SK-N-SH treated with all-trans-retinoic acid at 6 μM for 48 hours (cell line): ENCODE measurements around the gene KIF13A.
"Not testable (repeated sequence)": the region's sequence is repeated elsewhere in the genome, so short reads cannot be mapped to it uniquely, and the experiment has no call there.

Experiments used
- ATAC-seq: fragments of 200-7000 bp; cut with Tn5 transposase; 3 replicates; pipeline ENCODE4 v1.9.1; 2020; ENCODE audit warnings: mild to moderate bottlenecking, moderate library complexity
- ARNTL ChIP-seq: fragments of 450-650 bp; formaldehyde crosslinking; IDR thresholded peaks from 2 replicates; pipeline ENCODE4 v1.5.0; 2020; ENCODE audit warnings: low read depth, mild to moderate bottlenecking, moderate library complexity, borderline replicate concordance
- BACH2 ChIP-seq: fragments of 250-450 bp; sonication (Bioruptor Pico); IDR thresholded peaks from 2 replicates; pipeline ENCODE4 v1.9.0; 2021; ENCODE audit warnings: mild to moderate bottlenecking, borderline replicate concordance
- CREB5 ChIP-seq: fragments of 250-450 bp; sonication (Bioruptor Pico); IDR thresholded peaks from 2 replicates; pipeline ENCODE4 v1.5.1; 2020; ENCODE audit warnings: low read depth, mild to moderate bottlenecking, moderate library complexity
- CSRNP3 ChIP-seq: fragments of 250-450 bp; sonication (Bioruptor Pico); IDR thresholded peaks from 2 replicates; pipeline ENCODE4 v1.5.1; 2021; ENCODE audit warnings: mild to moderate bottlenecking, moderate library complexity
- ESRRG ChIP-seq: fragments of 250-450 bp; sonication (Bioruptor Pico); IDR thresholded peaks from 2 replicates; pipeline ENCODE4 v1.6.1; 2021; ENCODE audit warnings: mild to moderate bottlenecking
- GLIS3 ChIP-seq: fragments of 250-450 bp; sonication (Bioruptor Pico); IDR thresholded peaks from 2 replicates; pipeline ENCODE4 v1.5.0; 2020; ENCODE audit warnings: mild to moderate bottlenecking, moderate library complexity
- OSR1 ChIP-seq: fragments of 250-450 bp; sonication (Bioruptor Pico); IDR thresholded peaks from 2 replicates; pipeline ENCODE4 v1.8.0; 2022; ENCODE audit warnings: moderate library complexity, mild to moderate bottlenecking, inconsistent platforms
- PATZ1 ChIP-seq: fragments of 250-450 bp; sonication (Bioruptor Pico); IDR thresholded peaks from 2 replicates; pipeline ENCODE4 v1.8.0; 2020; ENCODE audit warnings: mild to moderate bottlenecking, moderate library complexity, borderline replicate concordance
- PPARA ChIP-seq: fragments of 250-450 bp; sonication (Bioruptor Pico); IDR thresholded peaks from 2 replicates; pipeline ENCODE4 v1.5.0; 2020; ENCODE audit warnings: mild to moderate bottlenecking, borderline replicate concordance
- RARB ChIP-seq: fragments of 250-450 bp; sonication (Bioruptor Pico); IDR thresholded peaks from 2 replicates; pipeline ENCODE4 v1.8.0; 2021; ENCODE audit warnings: mild to moderate bottlenecking, moderate library complexity
- TOX ChIP-seq: fragments of 250-450 bp; sonication (Bioruptor Pico); IDR thresholded peaks from 2 replicates; pipeline ENCODE4 v1.8.0; 2021; ENCODE audit warnings: mild to moderate bottlenecking, moderate library complexity, borderline replicate concordance
- TSHZ2 ChIP-seq: fragments of 250-450 bp; sonication (Bioruptor Pico); IDR thresholded peaks from 2 replicates; pipeline ENCODE4 v1.5.0; 2020; ENCODE audit warnings: mild to moderate bottlenecking, moderate library complexity
- ZC3H10 ChIP-seq: fragments of 250-450 bp; sonication (Bioruptor Pico); IDR thresholded peaks from 2 replicates; pipeline ENCODE4 v1.5.1; 2021; ENCODE audit warnings: mild to moderate bottlenecking, moderate library complexity
- ZFP3 ChIP-seq: fragments of 250-450 bp; sonication (Bioruptor Pico); IDR thresholded peaks from 2 replicates; pipeline ENCODE4 v1.5.0; 2020; ENCODE audit warnings: mild to moderate bottlenecking, moderate library complexity
- ZFP30 ChIP-seq: fragments of 450-650 bp; formaldehyde crosslinking; IDR thresholded peaks from 2 replicates; pipeline ENCODE4 v1.5.0; 2022; ENCODE audit warnings: mild to moderate bottlenecking, moderate library complexity
- ZNF565 ChIP-seq: fragments of 450-650 bp; formaldehyde crosslinking; conservative IDR thresholded peaks from 2 replicates; pipeline ENCODE4 v1.5.0; 2020; ENCODE audit warnings: low read depth, mild to moderate bottlenecking, moderate library complexity
- ZNF70 ChIP-seq: fragments of 450-650 bp; formaldehyde crosslinking; IDR thresholded peaks from 2 replicates; pipeline ENCODE4 v1.5.0; 2020; ENCODE audit warnings: mild to moderate bottlenecking, moderate library complexity
- ZNF8 ChIP-seq: fragments of 450-650 bp; formaldehyde crosslinking; IDR thresholded peaks from 2 replicates; pipeline ENCODE4 v1.5.0; 2020; ENCODE audit warnings: mild to moderate bottlenecking, moderate library complexity

The KIF13A gene

GRCh38 chr6:18021166-18021850 is 33.9 kb upstream of the KIF13A start:
- TF ChIP-seq PPARA (CRISPR knock-in tag) (no peak), ZNF8 (CRISPR knock-in tag) (no peak), ZNF565 (CRISPR knock-in tag) (no peak), ZFP3 (CRISPR knock-in tag) (no peak), ESRRG (CRISPR knock-in tag) (no peak), CREB5 (CRISPR knock-in tag) (no peak), TOX (CRISPR knock-in tag) (no peak)

GRCh38 chr6:18020545-18020944 is 33.1 kb upstream of the KIF13A start:
- ATAC-seq, result not testable (repeated sequence)

More at GRCh38 chr6:18021166-18021850, 33.9 kb upstream of the KIF13A start:
- ATAC-seq, result no peak

GRCh38 chr6:18019539-18020534 is 32.4 kb upstream of the KIF13A start:
- ATAC-seq, result no peak
- TF ChIP-seq CSRNP3 (CRISPR knock-in tag), result no peak
- no peak for TF ChIP-seq GLIS3 (CRISPR knock-in tag)
- TF ChIP-seq ZFP3 (CRISPR knock-in tag), result no peak
- TF ChIP-seq ZNF70 (CRISPR knock-in tag), result no peak
- no peak for TF ChIP-seq PPARA (CRISPR knock-in tag)
- no peak for TF ChIP-seq PATZ1
- no peak for TF ChIP-seq ZFP30 (CRISPR knock-in tag)
- TF ChIP-seq ZNF8 (CRISPR knock-in tag), result no peak
- no peak for TF ChIP-seq RARB (CRISPR knock-in tag)
- no peak for TF ChIP-seq ZC3H10 (CRISPR knock-in tag)
- TF ChIP-seq ARNTL, result no peak
- no peak for TF ChIP-seq TOX (CRISPR knock-in tag)
- no peak for TF ChIP-seq ESRRG (CRISPR knock-in tag)
- no peak for TF ChIP-seq OSR1

- not testable (repeated sequence) for ATAC-seq
Measured at GRCh38 chr6:18019133-18019532, 31.7 kb upstream of the KIF13A start.

GRCh38 chr6:18016698-18017097 is 29.3 kb upstream of the KIF13A start:
- ATAC-seq, result no peak
- TF ChIP-seq BACH2, result no peak
- TF ChIP-seq ZFP3 (CRISPR knock-in tag), result no peak
- no peak for TF ChIP-seq TOX (CRISPR knock-in tag)
- no peak for TF ChIP-seq TSHZ2 (CRISPR knock-in tag)
- TF ChIP-seq ZNF8 (CRISPR knock-in tag), result no peak
